NCI-H1048 (cell line): ENCODE results near the gene PHACTR4.
"Not testable (repeated sequence)": the region's sequence is repeated elsewhere in the genome, so short reads cannot be mapped to it uniquely, and the experiment has no call there.

ENCODE experiments used
- DNase-seq: peaks from one replicate; lab custom pipeline; 2025; lab: John Stamatoyannopoulos, UW

The PHACTR4 gene

DNA sequence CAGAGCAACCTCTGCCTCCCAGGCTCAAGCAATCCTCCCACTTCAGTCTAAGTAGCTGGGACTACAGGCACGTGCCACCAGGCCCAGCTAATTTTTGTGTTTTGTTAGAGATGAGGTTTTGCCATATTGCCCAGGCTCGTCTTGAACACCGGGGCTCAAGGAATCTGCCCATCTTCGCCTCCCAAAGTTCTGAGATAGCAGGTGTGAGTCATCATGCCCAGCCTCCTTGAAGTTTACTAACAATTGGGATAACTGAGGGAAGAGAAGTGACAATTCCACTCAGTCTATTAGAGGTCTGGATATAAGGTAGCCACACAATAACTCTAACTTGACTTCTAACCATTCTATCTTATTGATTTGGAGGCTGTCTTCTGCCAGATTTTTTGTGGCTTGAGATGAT is 130.0 kb downstream of the PHACTR4 start:
- no peak for DNase-seq

- no peak for DNase-seq
Measured at GRCh38 chr1:28501925-28502324, 132.4 kb downstream of the PHACTR4 start.

- no peak for DNase-seq
Measured at GRCh38 chr1:28503117-28503516, 133.6 kb downstream of the PHACTR4 start.

DNA sequence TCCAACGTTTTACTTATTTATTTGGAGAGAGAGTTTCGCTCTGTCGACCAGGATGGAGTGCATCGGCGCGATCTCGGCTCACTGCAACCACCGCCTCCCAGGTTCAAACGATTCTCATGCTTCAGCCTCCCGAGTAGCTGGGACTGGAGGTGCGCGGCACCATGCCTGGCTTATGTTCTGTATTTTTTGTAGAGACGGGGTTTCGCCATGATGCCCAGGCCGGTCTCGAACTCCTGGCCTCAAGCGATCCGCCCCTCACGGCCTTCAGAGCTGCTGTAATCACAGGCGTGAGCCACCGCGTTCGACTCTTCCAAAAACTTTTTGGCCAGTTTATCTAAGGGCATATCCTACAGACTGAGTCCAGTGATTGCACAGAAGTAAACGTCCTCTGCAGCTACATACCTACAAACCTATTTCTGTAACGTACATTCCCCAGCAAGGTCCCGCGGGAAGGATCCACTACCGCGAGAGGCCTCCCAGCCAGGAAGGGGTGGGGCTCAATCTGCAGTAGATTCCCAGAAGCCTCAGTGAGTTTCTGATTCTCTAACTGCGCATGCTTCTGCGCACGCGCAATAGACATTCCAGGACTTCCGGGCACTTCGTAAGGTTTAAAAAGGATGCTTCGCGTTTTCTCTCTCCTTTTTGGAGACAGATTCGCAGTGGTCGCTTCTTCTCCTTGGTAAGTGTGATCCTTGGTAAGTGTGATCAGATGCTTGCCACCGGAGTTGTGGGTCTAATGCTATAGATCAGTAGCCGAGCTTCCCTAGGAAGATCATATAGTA is 136.1 kb downstream of the PHACTR4 start, which contains the start of gene RCC1:
Gene RCC1 (plus strand): TSS at position 638 of the 782 bp plus-strand sequence. CDS start 23,824 bp downstream, outside the sequence.
- DNase-seq: peak; percentile 97

DNA sequence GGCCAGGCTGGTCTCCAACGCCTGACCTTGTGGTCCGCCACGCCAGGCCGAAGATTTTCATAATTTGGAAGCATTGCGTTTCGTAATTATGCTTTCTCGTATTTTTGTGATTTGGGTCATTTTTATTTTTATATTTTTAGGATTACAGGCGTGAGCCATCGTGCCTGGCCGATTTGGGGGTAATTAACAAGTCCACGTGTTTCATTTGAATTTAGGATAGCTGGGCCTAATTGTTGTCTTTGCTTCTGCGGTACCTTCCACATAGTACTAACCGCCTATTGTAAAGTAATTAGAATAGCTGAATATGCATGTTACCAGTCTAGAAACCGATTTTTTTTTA is 137.3 kb downstream of the PHACTR4 start:
- no peak for DNase-seq

GRCh38 chr1:28507247-28507645 is 137.7 kb downstream of the PHACTR4 start:
- DNase-seq: no peak

- DNase-seq: no peak
Measured at GRCh38 chr1:28507646-28508434, 138.3 kb downstream of the PHACTR4 start.

- no peak for DNase-seq
Measured at GRCh38 chr1:28508435-28508754, 138.9 kb downstream of the PHACTR4 start.

DNA sequence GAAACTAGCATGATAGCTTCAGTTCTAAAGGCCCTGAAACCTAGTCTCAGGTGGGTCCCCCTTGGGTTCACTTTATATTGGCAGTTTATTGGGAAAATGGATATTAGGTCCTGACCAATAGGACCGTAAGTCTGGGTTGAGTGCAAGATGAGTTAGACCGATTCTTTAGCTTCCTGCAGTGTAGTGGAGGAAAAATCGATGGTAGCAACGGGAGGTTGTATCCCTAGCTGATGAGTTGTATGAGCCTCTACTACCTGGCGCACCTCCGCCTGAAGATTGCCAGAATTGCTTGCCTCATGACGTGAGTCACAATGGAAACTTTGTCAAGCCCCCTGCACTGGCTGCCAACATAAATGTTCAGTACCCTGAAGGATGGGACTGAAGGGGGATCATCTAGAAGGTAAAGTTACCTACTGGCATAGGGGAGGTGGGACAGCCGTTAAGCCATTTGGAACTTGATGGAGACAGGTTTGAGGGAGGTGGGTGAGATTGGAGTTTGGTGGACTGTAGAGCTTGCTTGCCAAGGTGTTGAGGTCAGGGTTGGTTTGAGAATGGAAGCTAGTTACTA is 140.2 kb downstream of the PHACTR4 start:
- no peak for DNase-seq

DNA sequence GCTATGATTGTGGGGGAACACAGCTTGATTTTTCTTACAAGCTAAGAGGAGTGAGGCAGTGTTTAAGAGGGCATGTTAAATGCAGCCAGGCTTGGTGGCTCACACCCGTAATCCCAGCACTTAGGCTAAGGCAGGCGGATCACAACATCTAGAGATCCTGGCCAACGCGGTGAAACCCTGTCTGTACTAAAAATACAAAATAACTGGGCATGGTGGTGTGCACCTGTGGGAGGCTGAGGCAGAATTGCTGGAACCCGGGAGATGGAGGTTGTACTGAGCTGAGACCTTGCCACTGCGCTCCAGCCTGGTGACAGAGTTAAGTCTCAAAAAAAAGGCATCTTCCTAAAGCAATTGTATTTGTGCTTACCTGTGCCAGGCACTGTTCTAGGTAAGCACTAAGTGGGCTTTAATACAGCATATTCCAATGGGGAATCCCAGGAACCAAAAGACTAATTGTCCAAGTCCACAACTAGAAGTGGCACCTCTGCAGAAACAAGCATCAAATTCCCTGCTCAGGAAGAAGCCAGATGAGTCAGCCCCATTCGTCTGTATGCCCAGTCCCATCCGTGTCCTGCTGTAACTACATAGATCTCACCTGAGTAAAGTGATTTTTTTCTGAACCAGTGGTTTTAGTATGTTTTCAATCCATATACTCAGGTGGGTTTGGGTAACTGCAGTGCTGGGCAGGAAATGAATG is 140.9 kb downstream of the PHACTR4 start:
- DNase-seq: no peak

- no peak for DNase-seq
Measured at GRCh38 chr1:28510970-28511440, 141.5 kb downstream of the PHACTR4 start.

DNA sequence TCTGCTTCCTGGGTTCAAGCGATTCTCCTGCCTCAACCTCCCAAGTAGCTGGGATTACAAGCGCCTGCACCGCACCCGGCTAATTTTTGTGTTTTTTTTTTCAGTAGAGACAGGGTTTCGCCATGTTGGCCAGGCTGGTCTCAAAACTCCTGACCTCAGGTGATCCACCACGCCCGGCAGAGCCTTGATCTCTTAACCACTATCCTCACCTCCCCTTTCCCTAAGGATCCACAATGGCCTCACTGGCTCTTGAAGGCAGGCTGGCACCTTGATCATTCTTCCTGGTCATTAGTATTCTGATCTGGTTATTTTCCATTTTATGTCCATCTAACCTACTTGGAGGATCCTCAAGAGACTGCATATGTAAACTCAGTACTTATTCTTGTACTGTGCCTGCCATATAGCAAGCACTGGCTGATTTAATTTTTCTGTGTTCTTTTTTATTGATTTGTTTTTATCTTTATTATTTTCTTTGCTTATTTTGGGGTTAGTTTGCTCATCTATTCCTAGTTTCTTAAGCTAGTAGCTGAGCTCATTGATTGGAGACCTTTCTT is 142.6 kb downstream of the PHACTR4 start:
- no peak for DNase-seq

GRCh38 chr1:28514445-28514933 is 144.9 kb downstream of the PHACTR4 start:
- not testable (repeated sequence) for DNase-seq

DNA sequence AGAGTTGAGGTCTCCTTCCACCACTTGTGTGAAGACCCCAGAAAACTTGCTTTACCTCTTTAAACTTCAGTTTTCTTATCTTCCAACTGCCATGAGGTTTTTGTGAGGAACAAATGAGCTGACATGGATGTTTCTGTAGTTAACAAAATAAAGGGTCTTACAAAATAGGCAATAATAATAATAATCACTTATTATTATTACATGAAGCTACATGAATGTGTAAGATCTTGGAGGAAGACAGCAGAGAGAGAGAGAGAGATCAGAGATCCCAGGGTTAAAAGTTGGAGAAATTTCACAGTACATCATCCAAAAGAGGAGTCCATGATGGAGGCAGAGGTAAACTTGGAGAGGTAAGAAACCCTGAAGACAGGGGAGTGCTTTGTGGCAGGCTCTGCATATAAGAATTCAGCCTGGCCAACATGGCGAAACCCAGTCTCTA is 147.0 kb downstream of the PHACTR4 start:
- DNase-seq: no peak

- no peak for DNase-seq
Measured at GRCh38 chr1:28517649-28517999, 148.1 kb downstream of the PHACTR4 start.

DNA sequence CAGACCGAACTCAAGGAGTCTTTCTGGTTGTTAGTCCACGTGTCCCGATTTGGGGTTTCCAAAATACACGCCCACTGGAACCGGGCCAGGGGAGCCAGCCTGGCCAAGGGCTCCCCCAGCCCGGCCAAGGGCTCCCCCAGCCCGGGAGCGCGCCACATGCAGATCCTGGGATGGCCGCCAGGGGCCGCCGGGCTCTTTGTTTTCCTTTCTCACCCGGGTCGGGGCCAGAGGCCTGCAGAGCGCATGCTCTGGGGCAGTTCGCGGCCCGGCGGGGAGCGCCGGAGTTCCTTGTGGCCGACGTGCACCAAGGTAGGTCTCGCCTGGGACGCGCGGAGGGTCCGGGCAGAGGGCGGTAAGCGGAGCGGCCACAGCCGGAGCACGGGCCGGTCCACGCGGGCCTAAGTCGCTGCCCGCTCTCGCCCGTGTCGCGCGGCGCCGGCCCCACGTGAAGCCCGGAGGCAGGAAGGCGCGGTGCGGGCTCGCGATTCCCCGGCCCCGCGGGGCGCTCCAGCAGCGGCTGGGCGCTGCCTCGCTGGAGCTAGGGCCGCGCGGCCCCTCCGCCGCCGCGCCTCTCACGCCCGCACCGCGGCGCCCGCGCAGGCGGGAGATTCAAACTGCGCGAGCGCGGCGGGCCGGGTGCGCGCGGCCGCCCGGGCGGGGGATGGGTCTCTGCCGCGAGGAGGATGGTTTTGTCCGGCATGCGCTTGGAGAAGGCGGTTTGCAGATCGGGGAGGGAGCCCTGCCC is 148.6 kb downstream of the PHACTR4 start:
- peak; percentile 74 for DNase-seq

DNA sequence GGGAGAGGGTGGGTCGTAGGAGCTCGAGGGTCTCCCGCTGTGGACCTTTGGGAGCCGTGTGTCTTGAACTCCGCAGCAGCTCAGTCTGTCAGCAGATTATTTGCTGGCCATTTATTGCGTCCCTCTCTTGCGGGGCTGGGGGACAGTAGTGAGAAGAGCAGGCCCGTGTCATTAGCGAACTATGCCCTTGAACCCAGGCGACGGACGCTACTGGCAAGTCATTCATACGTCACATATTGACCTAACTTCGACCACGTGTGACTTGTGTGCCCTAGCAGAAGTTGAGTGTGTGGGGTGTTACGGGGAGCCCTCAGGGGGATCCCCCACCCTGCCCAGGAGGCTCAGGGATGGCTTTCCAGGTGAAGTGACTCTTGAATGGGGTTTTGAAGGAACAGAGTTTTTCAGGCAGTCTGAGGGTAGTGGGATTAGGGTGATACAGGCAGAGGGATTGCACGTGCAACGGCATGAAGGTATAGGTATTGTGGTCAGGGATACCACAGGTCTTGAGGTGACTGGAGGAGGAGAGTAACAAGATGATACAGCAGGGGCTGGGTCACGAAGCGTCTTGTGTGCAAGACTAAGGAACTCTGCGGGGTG is 149.3 kb downstream of the PHACTR4 start:
- DNase-seq: no peak

- no peak for DNase-seq
Measured at GRCh38 chr1:28519946-28520725, 150.6 kb downstream of the PHACTR4 start.

DNA sequence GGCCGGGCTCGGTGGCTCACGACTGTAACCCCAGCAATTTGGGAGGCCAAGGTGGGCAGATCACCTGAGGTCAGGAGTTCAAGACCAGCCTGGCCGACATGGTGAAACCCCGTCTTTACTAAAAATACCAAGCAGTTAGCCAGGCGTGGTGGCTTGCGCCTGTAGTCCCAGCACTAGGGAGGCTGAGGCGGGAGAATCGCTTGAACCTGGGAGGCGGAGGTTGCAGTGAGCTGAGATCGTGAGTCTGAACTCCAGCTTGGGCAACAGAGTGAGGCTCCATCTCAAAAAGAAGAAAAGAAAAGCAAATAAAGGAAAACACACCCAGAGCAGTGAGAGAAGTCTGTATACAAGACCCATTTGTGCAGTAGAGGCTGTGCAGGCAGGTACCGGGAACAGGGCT is 151.3 kb downstream of the PHACTR4 start:
- DNase-seq: not testable (repeated sequence)
